Measurements from ENCODE around the gene MFN2.
A peak's percentile ranks its signal among the peaks of the same experiment; 100 is the strongest.

The MFN2 gene

DNA sequence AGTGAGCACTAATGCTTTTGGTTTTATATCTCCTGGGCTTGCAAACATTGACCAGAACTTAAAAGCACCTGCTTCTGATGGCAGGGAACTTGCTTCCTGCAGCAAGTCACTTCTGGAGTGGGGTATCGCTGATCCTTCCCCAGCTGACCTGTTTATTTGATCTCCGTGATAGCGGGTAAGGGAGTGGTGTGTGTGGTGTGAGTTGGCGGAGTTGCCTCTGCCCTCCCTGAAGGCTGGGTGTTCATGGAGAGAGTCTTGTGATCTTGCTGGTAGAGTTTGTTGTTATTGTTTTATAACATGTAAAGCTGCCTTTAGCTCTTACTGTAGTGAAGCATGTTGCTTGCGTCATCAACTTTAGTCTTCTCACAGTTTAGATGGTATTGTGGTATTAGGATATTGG is 3.9 kb downstream of the MFN2 start:
- TF ChIP-seq, protein P1, sequence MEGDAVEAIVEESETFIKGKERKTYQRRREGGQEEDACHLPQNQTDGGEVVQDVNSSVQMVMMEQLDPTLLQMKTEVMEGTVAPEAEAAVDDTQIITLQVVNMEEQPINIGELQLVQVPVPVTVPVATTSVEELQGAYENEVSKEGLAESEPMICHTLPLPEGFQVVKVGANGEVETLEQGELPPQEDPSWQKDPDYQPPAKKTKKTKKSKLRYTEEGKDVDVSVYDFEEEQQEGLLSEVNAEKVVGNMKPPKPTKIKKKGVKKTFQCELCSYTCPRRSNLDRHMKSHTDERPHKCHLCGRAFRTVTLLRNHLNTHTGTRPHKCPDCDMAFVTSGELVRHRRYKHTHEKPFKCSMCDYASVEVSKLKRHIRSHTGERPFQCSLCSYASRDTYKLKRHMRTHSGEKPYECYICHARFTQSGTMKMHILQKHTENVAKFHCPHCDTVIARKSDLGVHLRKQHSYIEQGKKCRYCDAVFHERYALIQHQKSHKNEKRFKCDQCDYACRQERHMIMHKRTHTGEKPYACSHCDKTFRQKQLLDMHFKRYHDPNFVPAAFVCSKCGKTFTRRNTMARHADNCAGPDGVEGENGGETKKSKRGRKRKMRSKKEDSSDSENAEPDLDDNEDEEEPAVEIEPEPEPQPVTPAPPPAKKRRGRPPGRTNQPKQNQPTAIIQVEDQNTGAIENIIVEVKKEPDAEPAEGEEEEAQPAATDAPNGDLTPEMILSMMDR (IDR thresholded peaks at IDR 0.05): no peak
- H3K9me3 ChIP-seq: no peaks in the 10 kb centered on the region
- peak overlapping the region; percentile 48 to 49 for H3K4me3 ChIP-seq (ENCODE audit: low read depth in 1 of 2, low read length in 1 of 2)
- peak overlapping the region; percentile 97 for H3K27ac ChIP-seq
- peaks cover 82 to 84% of the 10 kb centered on the region in 2 experiments for H3K4me1 ChIP-seq (ENCODE audit: control insufficient read depth in 1 of 2, insufficient read depth in 1 of 2, low read depth in 1 of 2, low read length in 1 of 2)
- H3K27me3 ChIP-seq: no peaks in the 10 kb centered on the region
- peaks cover 36% of the 10 kb centered on the region for H3K36me3 ChIP-seq

DNA sequence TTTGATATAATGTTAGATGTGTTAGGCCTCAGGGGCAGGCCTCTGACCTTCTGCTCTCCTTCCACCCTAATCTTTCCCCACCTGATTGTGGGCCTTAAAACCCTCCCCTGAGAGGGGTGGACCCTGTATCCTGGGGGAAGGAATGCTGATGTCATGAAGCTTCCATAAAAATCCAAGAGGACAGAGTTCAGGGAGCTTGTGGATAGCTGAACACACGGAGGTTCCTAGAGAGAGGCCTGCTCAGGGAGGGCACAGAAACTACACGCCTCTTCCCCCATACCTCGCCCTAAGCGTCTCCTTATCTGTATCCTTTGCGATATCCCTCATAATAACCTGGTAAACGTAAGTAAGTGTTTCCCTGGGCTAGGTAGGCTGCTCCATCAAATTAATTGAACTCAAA is 4.3 kb downstream of the MFN2 start:
- H3K4me1 ChIP-seq (ENCODE audit: control insufficient read depth in 1 of 2, insufficient read depth in 1 of 2, low read depth in 1 of 2, low read length in 1 of 2): peaks cover 78 to 79% of the 10 kb centered on the region in 2 experiments
- peaks cover 40% of the 10 kb centered on the region for H3K36me3 ChIP-seq
- H3K27me3 ChIP-seq: no peaks in the 10 kb centered on the region
- H3K4me3 ChIP-seq (ENCODE audit: low read depth in 1 of 2, low read length in 1 of 2): peak overlapping the region; percentile 48 to 49
- peak overlapping the region; percentile 97 for H3K27ac ChIP-seq
- no peaks in the 10 kb centered on the region for H3K9me3 ChIP-seq
- TF ChIP-seq, protein P1 (IDR thresholded peaks at IDR 0.05): no peak

DNA sequence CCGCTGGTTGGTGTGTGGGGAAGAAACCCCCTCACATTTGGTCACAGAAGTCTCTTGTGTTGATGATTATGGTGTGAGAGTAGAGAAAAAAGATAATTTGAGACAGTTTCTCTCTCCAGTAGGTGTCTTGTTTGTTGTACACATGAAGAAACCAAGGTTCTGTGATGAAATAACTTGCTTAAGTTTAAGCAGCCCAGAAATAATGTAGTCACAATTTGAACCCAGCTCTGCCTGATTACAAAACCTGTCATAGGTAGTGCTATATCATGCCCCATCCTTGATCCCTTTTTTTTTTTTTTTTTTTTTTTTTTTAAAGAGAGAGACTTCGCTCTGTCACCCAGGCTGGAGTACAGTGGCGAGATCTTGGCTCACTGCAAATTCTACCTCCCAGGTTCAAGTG is 4.9 kb downstream of the MFN2 start:
- Histone ChIP-seq H3K9me3 (no peaks in the 10 kb centered on the region), H3K27ac (peak overlapping the region; percentile 97), H3K4me3 (ENCODE audit: low read depth in 1 of 2, low read length in 1 of 2) (peak overlapping the region; percentile 48 to 49), H3K27me3 (no peaks in the 10 kb centered on the region), H3K36me3 (peaks cover 46% of the 10 kb centered on the region), H3K4me1 (ENCODE audit: control insufficient read depth in 1 of 2, insufficient read depth in 1 of 2, low read depth in 1 of 2, low read length in 1 of 2) (peaks cover 75 to 76% of the 10 kb centered on the region in 2 experiments)
- TF ChIP-seq, protein P1 (IDR thresholded peaks at IDR 0.05): peak; percentile 16

DNA sequence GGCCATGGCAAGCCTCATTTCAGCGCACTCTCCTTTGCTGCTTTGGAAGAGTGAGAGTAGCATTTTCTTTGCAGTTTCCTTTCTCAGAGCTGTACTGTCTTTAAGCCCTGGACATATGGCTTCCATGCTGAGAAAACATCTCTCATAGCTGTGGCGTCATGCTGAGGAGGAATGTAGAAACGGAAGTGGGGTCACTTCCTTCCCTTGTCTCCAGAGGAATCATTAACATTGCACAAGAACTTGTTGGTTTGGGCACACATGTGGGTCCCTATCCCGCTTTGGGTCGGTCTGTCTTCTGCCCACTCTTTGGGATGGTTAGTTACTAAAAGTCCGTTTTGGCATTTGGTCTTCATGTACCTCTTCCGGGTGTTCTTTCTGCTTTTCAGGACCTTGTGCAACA is 5.6 kb downstream of the MFN2 start:
- Histone ChIP-seq H3K27me3 (no peaks in the 10 kb centered on the region), H3K36me3 (peaks cover 53% of the 10 kb centered on the region), H3K4me3 (ENCODE audit: low read depth in 1 of 2, low read length in 1 of 2) (peak overlapping the region; percentile 48 to 49), H3K27ac (peak overlapping the region; percentile 97), H3K9me3 (no peaks in the 10 kb centered on the region), H3K4me1 (ENCODE audit: control insufficient read depth in 1 of 2, insufficient read depth in 1 of 2, low read depth in 1 of 2, low read length in 1 of 2) (peaks cover 69 to 71% of the 10 kb centered on the region in 2 experiments)
- TF ChIP-seq, protein P1 (IDR thresholded peaks at IDR 0.05): no peak

DNA sequence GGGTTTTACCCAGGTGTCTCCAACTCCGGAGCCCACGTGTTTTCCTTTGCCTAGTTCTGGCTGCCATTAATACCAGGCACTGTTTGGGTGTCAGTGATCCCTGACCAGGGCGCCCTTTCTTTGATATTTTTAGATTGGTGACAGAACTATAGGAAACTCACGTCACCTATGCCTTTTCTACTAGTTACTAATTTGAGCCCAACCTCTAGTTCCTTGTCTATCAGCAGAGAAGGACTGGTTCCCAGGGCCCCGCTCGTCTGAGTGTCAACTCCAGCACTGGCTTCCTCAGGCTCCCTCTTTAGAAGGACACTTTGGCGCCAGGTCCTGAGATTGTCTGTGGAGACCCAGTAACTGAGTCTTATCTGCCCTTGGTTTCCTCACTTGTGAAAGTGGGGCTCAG is 9.4 kb downstream of the MFN2 start:
- Histone ChIP-seq H3K4me1 (ENCODE audit: control insufficient read depth in 1 of 2, insufficient read depth in 1 of 2, low read depth in 1 of 2, low read length in 1 of 2) (peaks cover 31 to 33% of the 10 kb centered on the region in 2 experiments), H3K27ac (peak overlapping the region; percentile 97), H3K4me3 (ENCODE audit: low read depth in 1 of 2, low read length in 1 of 2) (no peak overlapping the region), H3K27me3 (no peaks in the 10 kb centered on the region), H3K36me3 (peaks cover 61% of the 10 kb centered on the region), H3K9me3 (no peaks in the 10 kb centered on the region)
- TF ChIP-seq, protein P1 (IDR thresholded peaks at IDR 0.05): no peak

Data from neutrophil (primary cell).